Hindlimb muscle (tissue), 1 donor: ENCODE measurements around the gene AKIRIN2. TPM values are rescaled to one million over a fixed set of nuclear protein-coding genes. Genes with fewer than 3 reads are reported as not detected.
"Not testable (repeated sequence)": the region's sequence is repeated elsewhere in the genome, so short reads cannot be mapped to it uniquely, and the experiment has no call there.

Experiments
- DNase-seq: peaks from one replicate; pipeline ENCODE4 v3.0.0-alpha.2; 2013
- polyA plus RNA-seq: library from polyadenylated mRNA; unstranded; fragments of 120-200 nt; gene quantifications from one replicate; pipeline ENCODE4 v1.2.1, GENCODE V29; 2013; ENCODE audit not compliant: insufficient read length

AKIRIN2 gene
- polyA plus RNA-seq, 1 donor = 39.5 TPM

DNA sequence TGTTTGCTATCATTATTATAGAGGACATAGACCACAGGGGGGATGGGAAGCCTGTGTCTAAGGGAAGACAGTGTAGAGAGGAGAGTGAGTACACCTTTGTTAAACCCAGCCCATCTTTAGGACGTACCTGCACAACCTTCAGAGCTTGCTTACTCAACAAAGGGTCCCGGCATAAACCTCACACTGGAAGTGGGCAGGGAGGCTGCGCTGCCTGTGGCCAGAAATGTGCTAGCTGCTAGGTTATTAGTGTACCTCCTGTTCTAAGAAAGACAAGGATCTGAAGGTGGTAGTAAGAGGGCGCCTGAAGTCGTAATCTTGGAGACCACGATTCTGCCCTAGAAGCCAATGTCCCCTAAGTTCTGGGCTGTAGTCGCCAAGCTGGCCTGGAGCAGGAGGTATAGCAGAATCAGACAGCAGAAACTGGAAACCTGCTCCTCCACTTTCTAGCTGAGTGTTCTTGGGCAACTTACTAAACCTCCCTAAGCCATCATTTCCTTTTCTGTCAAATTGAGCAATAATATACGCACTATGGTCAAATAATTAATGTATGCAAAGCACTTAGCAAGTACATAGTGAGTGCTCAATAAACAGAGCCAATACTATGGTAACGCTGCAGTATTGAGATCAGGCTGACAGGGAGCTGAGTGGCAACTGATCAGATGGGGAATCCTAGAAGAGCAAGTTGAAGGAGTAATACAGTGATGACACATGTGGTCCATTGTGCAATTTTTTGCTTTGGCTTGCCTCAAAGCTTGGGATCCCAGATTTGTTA is 16.8 kb upstream of the AKIRIN2 start:
- no peak for DNase-seq

DNA sequence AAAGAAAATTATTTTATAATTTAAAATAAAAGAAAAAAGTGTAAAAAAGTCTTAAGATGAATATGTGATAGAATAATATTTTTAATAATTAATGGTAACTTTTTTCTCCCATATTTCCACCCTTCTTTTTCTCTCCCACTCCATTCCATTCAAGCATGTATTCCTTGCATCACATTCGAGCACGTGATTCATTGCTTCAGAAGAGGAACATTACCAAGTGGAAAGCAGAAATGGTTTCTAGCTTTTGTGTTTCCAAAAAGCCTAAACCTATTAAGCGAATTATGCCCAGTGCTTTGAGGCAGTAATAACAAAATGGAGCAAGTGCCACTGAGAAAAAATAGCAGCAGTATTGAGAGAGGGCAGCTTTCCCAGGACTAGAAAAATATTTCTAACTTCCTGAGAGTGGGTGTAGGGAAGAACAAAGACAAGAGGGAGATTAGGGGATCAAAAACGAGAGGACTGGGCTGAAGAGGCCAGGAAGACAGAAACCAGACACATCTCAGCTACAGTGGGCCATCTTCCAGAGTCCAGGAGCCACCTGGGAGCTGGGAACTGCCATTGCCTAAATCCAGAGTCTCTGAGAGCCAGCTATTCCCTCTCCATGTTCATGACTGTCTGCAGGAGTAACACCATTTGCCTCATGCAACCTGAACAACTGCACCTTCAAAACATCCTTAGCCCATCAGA is 15.0 kb upstream of the AKIRIN2 start:
- no peak for DNase-seq

GRCh38 chr6:87714093-87714842 is 12.2 kb upstream of the AKIRIN2 start:
- DNase-seq = no peak

- DNase-seq = not testable (repeated sequence)
Observed at GRCh38 chr6:87712713-87713112, 10.7 kb upstream of the AKIRIN2 start.

GRCh38 chr6:87710090-87710489 is 8.1 kb upstream of the AKIRIN2 start:
- no peak for DNase-seq

DNA sequence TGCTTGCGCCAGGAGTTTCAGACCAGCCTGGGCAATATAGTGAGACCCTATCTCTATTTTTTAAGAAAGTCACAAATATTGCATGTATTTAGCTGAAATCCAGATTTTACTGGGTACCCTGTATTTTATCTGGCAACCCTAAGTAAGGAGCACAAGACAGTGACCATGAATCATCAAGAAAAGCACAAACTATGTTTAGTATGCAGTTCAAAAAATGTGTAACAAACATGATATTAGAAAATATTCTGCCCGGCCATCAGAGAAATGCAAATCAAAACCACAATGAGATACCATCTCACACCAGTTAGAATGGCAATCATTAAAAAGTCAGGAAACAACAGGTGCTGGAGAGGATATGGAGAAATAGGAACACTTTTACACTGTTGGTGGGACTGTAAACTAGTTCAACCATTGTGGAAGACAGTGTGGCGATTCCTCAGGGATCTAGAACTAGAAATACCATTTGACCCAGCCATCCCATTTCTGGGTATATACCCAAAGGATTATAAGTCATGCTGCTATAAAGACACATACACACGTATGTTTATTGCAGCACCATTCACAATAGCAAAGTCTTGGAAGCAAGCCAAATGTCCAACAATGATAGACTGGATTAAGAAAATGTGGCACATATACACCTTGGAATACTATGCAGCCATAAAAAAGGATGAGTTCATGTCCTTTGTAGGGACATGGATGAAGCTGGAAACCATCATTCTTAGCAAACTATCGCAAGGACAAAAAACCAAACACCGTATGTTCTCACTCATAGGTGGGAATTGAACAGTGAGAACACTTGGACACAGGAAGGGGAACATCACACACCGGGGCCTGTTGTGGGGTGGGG is 6.8 kb upstream of the AKIRIN2 start:
- DNase-seq = not testable (repeated sequence)

DNA sequence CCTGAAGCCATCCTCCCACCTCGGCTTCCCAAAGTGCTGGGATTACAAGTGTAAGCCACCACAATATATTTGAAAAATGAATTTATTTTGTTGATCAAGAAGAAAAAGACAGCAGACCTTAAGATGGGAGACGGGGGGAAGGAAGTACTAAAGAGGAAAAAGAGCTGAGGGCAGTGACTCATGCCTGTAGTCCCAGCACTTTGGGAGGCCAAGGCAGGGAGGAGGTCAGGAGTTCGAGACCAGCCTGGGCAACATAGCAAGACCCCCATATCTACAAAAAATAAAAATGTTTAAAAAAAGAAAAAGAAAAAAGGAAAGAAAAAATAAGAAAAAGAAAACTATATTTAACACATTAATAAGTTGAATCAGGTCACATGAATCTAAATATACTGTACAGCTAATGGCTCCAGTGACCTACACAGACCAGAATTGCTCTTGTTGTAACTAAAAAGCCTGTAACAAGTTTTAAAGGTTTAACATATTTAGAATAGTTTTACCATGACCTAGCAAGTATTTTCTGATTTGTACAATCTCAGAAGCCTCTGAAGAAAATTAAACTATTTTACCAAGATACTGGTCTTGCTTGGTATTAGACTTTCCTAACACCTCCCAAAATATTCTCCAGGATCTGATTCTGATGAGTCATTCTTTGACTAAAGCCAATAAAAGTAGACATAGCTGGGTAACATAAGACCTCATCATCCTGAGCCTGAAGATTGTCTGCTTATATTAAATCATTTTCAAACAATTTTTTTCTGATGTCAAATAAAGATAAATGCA is 4.3 kb upstream of the AKIRIN2 start:
- no peak for DNase-seq

DNA sequence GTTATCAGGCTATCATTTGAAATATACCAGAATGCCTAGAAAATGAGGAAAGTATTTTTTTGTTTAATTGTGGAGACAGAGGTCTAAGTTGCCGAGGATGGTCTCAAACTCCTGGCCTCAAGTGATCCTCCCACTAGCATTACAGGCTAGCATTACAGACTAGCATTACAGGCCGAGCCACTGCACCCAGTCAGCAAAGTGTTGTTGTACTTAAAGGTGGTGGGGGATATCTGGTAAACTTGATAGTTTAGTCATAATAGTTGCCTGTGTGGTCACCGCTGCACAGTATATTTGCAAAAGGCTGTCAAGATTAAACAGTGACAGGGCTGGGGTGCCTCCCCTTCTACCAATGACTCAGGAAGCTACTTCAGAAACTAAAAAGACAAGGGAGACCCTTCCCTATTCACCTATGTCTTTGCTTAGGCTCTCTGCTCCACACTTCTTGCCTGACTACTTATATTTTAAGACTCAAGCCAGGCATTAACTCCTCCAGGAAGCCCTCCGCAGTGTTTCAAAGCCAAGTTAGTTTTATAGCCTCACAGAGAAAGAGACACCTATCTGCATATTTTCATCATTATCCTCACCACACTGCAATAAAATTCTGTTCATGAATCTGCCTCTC is 3.1 kb upstream of the AKIRIN2 start:
- DNase-seq = no peak

DNA sequence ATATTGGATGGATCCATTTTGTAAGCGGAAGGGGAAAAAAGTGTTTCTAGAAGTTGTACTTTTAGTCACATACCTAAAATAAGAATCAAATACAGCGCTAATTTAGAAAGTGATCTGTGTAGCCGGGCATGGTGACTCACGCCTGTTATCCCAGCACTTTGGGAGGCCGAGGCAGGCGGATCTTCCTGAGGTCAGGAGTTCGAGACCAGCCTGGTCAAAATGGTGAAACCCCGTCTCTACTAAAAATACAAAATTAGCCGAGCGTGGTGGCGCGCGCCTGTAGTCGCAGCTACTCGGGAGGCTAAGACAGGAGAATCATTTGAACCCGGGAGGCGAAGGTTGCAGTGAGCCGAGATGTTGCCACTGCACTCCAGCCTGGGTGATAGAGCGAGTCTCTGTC is 1.0 kb upstream of the AKIRIN2 start:
- DNase-seq = not testable (repeated sequence)

DNA sequence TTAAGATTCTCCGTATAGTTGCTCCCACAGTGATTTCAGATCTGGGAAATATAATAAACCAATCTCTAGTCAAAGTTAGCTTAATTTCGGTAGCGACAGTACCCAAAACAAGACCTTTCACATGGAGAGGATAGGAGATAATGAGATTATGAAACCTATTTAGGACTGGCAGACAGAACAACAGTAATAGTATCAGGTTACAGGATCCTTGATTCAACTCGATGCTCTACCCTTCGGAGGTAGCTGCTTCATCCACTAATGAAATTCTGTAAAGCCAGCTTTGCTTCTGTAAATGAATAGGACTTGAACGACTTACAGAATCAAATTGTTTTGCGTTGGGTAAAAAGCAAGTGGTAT is 534 bp upstream of the AKIRIN2 start:
- DNase-seq = no peak

DNA sequence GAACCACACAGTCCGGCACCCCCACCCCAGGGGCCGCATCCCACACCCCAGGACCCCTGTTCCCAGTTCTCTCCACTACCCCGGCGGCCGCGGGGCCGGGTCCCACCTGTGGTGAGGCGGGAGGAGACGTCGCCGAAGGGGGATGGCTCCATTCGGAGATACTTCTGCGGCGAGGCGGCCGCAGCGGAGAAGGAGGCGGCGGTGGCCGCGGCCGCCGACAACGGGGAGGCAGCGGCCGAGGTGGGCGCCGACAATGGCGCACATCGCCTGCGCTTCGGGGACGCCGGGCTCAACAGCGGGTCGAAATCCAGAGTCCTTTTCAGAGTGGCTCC is 723 bp downstream of the AKIRIN2 start:
- DNase-seq = no peak

DNA sequence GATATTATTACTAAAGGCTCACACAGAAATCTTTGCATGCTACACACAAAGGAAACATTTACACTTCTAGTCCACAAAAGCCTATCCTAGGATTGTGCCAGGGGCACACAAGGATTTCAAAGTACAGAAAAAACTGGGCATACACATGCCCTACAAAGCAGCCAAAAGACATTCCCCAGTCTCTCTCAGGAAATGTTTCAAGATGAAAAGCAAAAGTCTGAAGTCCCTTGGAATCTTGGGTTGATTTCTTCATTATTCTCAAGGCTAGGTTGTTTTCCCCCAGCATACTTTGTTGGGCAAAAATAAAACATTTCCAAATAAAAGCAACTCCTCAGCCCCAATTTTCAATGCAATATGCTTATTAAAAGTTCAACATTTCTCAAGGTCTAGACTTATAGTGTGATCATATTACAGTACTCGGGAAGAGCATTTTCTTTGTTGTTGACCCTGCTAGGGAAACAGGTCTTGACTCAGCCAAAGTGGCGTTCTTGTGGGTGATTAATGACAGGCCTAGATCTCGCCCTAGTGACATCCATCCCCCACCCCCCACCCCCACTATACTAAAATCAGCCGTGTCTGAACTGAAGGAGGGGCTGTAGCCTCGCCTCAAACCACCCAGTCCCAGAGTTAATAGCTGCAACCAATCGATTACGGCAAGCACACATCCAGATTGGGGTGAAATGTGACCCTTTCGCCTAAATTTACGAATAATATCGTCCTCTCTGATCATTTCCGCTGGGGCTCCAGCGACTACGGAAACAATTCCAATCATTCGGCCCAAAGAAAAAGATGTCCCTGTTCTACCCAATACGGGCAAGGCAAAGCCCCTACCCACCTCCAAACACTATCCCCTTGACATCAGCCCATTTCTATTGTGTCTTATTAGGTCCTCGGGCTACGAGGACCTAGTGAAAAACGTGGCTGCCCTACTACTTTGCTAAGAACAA is 1.4 kb downstream of the AKIRIN2 start:
- peak; percentile 76 for DNase-seq

DNA sequence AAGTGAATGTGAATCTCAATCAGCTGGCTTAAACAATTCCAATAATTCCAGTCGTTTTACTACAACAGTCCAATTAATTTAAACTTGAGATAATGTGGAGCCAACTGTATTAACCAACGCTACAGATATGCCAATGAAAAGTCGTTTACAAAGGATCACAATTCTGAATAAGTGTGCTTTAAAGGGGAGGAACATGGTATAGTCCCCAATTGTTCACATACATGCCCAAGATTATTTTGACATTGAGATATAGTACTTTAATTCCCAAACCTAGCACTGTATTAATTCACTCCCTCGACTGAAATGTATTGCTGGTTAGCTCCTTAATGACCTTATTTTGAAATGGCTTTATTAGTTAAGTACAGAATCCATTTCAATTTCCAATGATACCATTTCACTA is 2.5 kb downstream of the AKIRIN2 start:
- DNase-seq = no peak

DNA sequence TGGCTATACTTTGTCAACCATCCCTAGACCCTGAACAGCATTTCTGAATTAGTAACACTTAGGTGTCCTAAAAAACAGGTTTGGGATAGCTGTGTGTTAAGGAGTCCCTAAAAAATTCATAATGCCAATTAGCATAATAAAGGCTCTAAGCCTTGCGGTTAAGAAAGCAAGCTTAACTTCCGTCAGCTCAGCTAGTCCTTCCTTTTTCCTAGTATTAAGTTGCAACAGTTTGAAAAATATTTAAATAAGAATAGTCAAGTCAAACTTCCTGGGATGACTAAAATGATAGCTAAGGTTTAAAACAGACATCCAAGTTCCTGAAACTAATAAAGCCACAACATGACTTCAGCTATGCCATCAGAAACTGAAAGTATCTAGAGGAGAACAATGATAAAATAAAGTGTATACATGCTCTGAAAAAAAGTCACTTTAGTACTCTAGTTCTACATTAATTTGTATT is 3.5 kb downstream of the AKIRIN2 start:
- DNase-seq = no peak

DNA sequence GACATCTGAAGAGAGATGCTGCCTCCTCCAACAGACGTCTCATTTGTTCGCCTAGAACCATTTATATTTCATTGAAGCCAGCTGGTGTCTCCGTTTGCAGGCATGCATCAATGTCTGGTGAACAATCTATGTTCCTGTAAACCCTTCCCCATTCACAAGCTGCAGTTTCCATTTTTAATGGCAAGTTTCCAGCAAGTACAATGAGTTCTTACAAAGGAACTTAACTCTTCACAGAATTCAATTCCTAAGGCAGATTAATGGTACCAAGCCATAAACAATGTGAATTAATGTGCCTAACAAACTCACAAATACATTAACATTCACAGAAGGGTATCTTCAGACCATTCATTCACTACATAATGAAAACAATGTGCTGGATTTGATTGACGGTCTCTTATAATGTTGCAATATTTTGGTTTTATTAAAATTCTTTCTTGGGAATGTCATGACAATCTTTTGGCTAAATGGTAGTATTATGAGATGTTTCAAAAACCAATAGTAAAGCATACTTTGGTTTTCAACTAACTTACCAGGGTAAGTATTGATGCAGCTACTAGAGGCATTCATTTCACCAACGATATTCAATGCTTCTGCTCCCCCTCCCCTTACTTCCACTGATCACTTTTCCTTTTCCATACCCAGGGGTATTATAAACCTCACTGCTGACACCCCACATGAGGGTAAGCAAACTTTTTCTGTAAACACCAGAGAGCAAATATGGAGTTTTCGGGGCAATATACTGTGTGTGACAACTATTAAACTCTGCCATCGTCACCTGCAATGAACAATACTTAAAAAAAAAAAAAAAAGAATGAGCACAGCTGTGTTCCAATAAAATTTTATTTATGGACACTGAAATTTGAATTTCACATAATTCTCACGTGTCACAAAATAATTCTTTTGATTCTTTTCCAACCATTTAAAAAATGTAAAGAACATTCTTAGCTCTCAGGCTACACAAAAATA is 4.2 kb downstream of the AKIRIN2 start:
- DNase-seq = peak; percentile 50

DNA sequence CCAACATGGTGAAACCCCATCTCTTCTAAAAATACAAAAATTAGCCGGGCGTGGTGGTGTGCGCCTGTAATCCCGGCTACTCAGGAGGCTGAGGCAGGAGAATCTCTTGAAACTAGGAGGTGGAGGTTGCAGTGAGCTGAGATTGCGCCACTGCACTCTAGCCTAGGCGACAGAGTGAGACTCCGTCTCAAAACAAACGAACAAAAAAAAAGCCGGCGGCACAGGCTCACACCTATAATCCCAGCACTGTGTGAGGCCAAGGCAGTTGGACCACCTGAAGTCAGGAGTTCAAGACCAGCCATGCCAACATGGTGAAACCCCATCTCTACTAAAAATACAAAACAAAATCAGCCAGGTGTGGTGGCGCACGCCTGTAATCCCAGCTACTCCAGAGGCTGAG is 5.2 kb downstream of the AKIRIN2 start:
- DNase-seq = not testable (repeated sequence)

GRCh38 chr6:87692086-87692485 is 9.9 kb downstream of the AKIRIN2 start:
- DNase-seq = no peak

DNA sequence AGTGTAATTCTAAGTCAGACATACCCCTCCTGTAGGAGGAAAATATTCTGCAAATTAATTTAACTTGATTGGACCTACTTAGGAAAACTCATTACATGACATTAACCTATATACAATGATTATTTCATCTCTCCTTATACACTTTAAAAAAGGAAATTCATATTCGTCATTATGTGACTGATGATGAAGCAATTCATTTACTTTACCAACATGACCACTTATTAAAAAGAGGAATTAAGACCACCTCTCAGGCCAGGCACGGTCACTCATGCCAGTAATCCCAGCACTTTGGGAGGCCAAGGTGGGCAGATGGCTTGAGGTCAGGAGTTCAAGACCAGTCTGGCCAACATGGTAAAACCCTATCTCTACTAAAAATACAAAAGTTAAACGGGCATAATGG is 11.6 kb downstream of the AKIRIN2 start:
- no peak for DNase-seq

- DNase-seq = not testable (repeated sequence)
Observed at GRCh38 chr6:87687893-87688292, 14.1 kb downstream of the AKIRIN2 start.
